Neural progenitor cell (in vitro differentiated cells): ENCODE results near the gene CRIP3.
A peak's percentile ranks its signal among the peaks of the same experiment; 100 is the strongest.

Experiments
- EZH2 ChIP-seq: fragments of 200-600 bp; sonication (generic); IDR thresholded peaks from 2 replicates; pipeline ENCODE4 v1.6.1; 2017; ENCODE audit warnings: antibody characterized with exemption, mild to moderate bottlenecking, moderate library complexity
- EZH2phosphoT487 ChIP-seq: fragments of 200-600 bp; sonication (generic); IDR thresholded peaks from 2 replicates; pipeline ENCODE4 v1.6.1; 2017; ENCODE audit warnings: antibody characterized with exemption
- TF ChIP-seq, protein P1 (sequence below): fragments of 200-600 bp; sonication (generic); IDR thresholded peaks from 2 replicates; pipeline ENCODE4 v1.5.1; 2017; ENCODE audit warnings: antibody characterized with exemption, mild to moderate bottlenecking

DNA sequence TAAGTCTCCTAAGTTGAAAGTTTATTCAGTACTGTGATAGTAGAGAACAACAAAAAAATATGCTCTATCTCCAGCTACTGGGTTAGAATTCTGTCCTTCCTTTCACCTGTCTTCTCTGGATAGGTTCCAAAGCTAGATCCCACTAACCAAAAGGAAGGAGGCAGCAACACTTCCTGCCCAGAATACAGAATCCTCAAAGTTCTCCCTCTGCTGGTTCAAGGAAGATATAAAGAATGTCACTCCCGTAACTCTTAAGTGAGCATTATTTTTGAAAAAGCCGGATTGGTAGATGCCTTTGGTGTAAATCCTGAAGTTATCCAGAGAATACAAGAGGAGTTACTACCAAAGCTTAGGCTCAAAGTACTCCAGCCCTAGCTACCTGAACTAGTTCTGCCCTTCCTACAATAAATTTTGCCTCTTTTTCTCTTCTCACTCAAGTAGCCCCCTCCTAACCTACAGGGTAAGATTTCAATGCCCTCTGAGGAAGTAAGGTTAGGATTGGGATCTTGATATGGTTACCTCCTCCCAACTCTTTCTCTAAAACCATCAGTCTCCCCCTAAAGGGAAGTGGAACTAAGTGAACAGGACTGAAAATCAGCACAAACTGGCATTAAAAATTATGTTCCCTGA lies 26.0 kb upstream of the CRIP3 start:
- TF ChIP-seq, protein P1, sequence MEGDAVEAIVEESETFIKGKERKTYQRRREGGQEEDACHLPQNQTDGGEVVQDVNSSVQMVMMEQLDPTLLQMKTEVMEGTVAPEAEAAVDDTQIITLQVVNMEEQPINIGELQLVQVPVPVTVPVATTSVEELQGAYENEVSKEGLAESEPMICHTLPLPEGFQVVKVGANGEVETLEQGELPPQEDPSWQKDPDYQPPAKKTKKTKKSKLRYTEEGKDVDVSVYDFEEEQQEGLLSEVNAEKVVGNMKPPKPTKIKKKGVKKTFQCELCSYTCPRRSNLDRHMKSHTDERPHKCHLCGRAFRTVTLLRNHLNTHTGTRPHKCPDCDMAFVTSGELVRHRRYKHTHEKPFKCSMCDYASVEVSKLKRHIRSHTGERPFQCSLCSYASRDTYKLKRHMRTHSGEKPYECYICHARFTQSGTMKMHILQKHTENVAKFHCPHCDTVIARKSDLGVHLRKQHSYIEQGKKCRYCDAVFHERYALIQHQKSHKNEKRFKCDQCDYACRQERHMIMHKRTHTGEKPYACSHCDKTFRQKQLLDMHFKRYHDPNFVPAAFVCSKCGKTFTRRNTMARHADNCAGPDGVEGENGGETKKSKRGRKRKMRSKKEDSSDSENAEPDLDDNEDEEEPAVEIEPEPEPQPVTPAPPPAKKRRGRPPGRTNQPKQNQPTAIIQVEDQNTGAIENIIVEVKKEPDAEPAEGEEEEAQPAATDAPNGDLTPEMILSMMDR, result peak; percentile 77
- TF ChIP-seq EZH2phosphoT487 (no peak), EZH2 (no peak)
